Eye (tissue), 1 donor: Measurements from ENCODE around the gene ANXA9.

Source experiments
- DNase-seq: peaks from one replicate; pipeline ENCODE4 v3.0.0-alpha.2; 2015

Gene ANXA9

DNA sequence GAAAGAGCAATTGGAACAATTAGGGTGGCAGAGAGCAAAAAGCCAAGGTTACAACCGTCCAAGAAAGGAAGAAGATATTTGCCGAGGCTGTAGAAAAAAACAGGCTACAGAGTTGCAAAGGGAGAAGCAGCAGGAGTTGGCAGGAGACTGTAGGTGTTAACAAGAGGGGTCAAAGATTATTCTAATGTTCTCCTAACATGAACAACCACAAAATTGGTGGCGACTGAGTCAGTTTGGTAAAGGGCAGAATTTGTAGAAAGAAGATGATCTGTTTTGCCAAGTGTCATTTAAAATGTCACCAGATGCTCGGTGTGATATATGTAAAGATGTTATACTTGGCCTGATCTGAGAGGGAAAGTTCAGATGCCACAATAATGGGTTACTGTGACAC, 25.8 kb downstream of the ANXA9 start:
- no peak for DNase-seq

DNA sequence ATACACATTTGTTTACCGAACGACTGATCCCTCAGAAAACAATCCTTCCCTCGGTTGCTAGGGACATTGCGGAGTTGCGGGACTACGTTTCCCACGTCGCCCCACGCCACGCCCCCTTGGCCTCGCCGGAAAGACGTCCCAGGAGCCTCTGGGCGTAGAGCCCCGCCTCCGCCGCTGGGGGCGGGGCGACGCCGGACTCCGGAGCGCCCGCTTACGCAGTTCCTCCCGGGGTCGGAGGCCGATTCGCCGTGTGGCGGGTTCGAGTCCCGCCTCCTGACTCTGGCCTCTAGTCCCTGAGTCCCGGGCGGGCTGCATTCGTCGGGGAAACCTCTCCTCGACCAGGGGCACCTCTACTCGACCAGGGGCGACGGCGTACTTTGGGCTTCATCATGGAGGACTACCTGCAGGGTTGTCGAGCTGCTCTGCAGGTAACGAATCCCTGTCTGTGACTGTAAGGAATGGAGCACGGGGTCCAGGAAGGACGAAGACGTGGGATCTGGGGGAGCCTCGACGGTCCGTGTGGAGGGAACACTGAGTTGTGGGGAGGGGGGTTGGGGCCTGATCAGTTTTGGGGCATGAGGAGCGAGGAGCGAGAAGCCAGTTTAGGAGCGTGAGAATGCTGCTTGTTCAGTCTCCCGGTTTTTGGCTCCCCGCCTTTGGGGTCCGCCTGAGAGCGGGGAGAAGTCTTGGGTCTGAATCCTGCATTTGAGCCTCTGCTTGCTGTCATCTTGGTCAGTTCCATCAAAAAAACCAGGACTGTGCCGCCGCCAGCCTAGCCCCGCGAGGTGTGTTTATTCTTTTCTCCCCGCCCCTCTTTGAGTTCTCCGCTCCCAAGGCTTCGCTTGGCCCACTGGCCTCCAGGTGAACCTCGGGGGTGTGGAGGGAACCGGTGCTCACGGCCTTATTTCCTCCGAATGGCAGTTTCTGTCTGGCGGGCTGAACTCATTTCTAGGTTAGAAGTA, 26.4 kb downstream of the ANXA9 start, which contains the start of gene PRUNE1:
Gene PRUNE1 (plus strand): TSS at position 206 of the 962 bp plus-strand sequence. CDS start 184 bp downstream, at position 390.
- DNase-seq, result peak; percentile 98

DNA sequence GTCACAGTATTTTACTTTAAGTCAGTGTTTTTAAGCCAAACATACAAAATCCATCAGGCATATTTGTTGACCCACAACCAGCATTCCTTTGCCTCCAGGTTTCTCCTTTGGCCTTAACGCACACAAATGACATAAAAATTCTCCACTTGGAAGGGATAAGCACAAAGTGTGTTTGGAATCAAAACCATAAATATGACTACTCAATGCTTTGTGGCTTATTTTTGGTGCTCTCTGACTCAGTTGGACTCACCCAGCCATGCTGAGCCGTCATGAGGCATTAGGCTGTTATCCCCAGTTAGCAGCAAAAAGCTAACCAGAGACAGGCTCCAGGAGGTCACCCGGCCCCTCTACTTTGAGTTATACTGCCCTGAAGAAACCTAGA, 27.1 kb downstream of the ANXA9 start:
- no peak for DNase-seq

DNA sequence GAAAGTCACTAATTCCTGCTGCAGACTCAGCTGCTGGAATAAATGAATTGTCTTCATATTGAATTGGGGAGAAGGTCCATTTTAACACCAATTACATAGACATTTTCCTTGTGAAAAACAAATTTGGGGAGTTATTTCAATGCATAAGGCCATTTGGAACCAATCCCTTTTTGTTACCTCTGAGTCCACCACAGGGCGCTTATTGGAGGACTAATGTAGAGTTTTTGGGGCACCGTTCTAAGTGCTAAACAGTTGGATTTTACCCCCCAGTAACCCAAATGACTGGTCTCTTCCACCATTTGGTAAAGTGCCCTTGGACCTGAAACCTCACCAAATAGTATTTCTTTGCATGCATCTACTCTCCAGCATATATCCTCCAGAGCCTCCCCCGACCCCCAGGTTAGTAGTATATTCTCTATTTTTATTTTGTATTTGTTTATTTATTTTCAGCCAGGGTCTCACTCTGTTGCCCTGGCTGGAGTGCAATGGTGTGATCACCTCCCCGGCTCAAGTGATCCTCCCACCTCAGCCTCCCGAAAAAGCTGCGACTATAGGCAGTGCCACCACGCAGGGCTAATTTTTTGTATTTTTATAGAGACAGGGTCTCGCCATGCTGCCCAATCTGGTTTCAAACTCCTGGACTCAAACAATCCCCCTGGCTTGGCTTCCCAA, 27.7 kb downstream of the ANXA9 start:
- no peak for DNase-seq

DNA sequence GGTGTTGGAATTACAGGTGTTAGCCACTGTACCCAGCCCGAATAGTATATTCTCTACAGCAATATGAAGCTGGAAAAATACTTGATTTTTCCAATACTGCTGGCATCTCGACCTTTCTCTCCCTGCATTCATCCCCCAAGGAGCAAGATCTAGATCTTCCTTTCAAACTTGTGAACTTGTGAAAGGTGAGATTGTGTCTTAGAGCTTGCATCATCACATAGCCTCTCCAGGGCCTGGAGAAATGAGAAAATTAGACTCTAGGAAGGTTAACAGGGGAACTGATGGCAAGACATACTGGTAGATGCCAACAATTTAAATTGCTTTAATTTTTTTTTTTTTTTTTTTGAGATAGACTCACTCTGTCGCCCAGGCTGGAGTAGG, 28.2 kb downstream of the ANXA9 start:
- no peak for DNase-seq

DNA sequence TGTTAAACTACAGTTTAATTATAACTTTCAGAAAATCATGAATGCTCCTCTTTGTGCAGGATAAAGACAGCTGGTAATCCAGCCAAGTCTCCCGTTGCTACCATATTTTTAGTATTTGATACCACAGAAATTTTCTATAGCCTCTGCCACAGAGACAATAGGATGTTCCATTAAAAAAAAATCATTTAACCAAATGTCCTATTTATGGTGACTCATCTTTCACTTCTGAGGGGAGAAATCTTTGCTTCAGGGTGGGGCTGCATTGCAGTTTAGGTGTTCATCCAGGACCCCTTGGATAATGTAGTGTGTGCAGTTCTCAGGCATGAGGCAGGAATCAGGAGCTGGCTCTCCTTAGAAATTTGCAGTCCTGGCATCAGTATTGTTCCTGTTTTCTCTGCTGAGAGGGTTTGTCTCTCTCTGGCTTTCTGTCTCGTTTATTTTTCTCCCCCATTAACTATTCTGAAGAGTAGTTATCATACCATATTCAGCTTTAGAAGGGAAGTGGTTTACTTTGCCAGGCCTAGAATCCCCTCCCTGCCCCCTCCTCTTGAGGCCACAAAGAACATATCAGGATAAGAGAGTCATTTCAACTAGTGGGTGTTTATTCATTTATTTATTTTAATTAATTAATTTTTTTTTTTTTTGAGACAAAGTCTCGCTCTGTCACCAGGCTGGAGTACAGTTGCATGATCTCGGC, 29.2 kb downstream of the ANXA9 start:
- no peak for DNase-seq

DNA sequence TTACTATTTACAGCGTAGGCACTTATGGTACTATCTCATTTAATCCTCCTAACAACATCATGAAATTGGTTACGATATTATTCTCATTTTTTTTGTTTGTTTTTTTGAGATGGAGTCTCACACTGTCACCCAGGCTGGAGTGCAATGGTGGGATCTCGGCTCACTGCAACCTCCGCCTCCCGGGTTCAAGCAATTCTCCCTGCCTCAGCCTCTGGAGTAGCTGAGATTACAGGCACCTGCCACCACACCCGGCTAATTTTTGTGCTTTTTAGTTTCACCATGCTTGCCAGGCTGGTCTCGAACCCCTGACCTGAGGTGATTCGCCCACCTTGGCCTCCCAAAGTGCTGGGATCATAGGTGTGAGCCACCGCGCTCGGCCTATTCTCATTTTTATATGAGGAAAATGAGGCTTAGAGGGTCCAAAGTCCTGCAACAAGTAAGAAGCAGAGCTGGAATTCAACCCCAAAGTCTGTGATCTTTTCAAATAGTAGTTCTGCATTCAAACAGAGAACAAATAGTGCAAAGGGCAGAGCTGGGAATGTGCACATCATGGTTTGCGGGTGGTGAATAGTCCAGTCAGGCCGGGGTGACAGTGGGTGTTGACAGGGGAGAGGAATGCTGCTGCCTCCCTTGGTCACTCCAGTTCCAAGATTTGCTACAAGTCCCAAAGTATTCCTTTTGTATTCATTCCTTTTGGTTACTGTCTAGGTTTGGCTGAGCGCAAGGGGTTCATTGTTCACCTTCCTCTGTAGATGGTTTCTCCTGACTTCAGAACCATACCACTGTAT, 30.8 kb downstream of the ANXA9 start:
- DNase-seq, result no peak

DNA sequence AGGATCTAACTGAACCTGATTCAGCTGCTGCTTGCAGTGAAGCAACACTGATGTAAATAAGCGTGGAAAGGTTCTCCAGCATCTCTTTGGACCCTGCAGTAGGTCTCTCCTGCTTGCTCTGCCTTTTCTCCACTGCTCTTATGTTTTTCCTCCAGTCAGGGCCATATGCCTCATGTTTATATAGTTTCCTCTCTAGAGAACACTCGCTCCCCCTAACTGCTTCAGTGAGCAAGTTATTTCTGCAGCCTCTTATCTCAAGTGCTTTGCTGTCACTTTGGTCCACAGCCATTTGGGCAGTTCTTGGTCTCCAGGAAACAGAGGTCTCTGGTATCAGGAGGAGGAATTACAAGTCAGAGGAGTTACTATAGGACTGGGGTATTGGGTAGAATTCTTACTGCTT, 31.4 kb downstream of the ANXA9 start:
- no peak for DNase-seq

DNA sequence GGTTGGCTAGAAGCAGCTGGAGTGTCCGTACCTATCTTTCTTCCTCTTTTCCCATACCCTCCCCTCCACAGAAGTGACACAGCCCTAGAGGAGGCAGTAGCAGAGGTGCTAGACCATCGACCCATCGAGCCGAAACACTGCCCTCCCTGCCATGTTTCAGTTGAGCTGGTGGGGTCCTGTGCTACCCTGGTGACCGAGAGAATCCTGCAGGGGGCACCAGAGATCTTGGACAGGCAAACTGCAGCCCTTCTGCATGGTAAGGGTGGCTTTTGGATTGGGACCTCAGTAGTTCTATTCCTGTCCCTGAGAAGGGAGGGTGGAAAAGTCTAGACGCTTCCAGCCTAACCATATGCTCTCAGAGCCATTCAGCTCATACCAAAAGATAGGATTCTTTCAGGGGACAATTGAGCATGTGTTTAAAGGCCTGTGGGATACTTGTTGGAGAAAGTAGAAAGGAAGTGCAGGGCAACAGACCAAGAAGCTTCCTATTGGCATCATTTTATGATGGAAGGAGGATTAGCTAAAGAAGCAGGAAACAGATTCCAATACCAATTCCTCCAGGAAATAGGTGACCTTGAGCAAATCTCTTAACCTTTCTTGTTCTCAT, 42.6 kb downstream of the ANXA9 start:
- DNase-seq, result peak; percentile 79

DNA sequence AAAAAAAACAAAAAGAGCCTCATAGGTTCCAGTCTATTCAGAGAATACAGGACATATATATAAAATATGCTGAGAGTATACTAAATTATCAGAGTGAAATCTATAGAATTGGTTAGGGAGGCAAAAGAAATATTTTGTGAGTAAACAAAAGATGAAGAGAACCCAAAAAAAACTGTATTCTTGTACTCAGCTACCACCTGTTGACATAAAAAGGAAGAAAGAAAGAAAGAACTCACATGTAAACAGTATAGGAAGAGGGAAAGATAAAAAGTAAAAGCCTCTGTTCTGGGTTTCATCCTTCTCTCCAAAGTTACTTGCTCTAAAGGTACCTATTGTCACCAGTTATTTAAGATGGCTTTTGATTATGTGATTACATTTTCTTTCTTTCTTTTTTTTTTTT, 44.4 kb downstream of the ANXA9 start:
- DNase-seq, result no peak

DNA sequence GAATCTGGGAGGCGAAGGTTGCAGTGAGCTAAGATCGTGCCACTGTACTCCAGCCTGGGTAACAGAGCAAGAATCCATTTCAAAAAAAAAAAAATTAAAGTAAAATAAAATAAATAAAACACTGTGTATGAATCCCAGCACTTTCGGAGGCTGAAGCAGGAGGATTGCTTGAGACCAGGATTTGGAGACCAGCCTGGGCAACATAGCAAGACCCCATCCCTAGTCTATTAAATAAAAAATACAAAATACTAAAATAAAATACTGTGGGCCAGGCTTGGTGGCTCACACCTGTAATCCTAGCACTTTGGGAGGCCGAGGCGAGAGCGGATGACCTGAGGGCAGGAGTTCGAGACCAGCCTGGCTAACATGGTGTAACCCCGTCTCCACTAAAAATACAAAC, 50.1 kb downstream of the ANXA9 start:
- no peak for DNase-seq

DNA sequence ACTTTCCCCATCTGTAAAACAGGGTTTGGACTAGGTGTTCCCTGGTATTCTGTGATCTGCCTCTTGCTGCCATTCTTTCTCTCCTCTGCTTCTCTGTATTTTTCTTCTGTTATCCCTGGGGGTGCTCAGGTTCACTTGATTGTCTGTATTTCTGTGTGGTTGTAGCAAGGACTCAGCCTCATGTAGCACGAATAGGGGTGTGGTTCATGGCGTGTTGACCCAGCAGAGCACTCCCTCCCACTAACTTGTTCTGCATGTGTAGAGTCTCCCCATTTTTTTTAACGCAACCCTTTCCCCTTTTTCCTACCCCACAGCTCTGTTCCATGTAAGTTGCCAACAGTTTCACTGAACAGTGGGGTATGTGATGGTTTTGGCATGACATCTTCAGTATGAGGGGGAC, 53.1 kb downstream of the ANXA9 start:
- no peak for DNase-seq

DNA sequence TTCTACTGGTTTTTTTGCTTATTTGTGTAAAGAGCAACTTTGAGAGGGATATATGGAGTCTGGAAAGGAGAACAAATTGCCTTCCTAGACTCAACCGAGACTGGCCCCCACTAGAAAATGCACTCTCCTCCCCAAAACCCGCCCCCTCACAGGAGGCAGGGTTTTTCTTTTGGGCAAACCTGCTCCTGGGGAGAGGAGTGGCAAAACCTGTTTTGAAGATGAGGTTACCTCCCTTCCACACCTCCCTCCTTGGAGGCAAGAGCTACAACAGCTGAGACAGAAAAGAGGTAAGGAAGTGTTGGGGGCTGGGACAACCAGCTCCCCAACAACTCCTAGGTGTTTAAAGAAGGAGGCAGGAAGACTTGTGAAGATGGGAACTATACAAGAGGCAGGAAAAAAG, 54.3 kb downstream of the ANXA9 start, which contains the start of gene BNIPL:
Gene BNIPL (plus strand): TSS at position 231 of the 400 bp plus-strand sequence. CDS start 140 bp downstream, at position 371.
- no peak for DNase-seq

DNA sequence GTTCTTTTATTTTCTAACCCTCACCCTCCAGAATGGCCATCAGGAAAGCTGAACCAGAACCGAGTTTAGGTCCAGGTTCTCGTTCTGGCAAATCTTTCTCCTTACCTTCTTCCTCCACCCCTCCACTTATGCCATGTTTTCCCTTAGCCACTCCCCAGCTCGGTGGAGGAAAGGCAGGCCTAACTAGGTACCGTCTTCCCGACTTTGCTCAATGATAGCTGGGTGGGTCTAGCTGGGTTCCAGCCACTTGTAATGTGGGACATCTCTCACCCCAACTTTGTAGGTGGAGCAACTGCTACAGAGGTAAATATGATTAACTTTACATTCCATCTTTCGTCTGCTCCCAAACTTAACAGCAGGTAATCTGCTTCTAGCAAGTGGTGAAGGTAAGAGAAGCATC, 54.9 kb downstream of the ANXA9 start:
- DNase-seq, result no peak

DNA sequence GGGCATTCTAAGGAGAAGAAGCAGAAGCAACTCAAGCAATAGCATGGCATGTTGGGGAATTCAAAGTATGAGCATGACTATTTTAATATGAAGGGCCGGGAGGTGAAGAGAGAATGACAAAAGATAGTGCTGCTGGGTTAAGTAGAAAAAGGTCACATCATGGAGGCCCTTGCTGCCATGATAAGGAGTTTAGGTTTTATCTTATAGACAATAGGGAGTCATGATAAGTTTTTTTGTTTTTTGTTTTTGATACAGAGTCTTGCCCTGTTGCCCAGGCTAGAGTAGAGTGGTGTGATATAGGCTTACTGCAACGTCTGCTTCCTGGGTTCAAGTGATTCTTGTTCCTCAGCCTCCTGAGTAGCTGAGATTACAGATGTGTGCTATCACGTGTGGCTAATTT, 57.4 kb downstream of the ANXA9 start:
- DNase-seq, result no peak

DNA sequence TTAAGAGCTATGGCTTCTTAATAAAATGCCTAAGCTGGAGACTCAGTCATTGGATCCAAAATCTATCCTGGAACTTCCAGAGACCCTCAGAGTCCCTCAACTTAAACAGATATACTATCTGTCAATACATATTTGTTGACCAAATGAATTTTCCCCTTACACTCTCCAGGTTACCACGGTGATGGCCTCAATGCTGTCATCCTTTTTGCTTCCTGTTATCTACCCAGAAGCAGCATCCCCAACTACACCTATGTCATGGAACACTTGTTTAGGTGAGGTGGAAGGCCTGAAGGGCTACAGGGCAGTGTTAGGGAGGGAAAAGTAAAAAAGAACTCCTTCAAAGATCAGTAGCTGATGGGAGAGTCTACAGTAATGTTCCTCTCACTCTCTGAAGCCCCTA, 61.1 kb downstream of the ANXA9 start:
- no peak for DNase-seq
